ENCODE data around the gene SPEN. TPM values are rescaled to one million over a fixed set of nuclear protein-coding genes. Genes with fewer than 3 reads are reported as not detected.
A peak's percentile ranks its signal among the peaks of the same experiment; 100 is the strongest.

Gene SPEN
- total and polyA plus RNA-seq, 10 of the 15 experiments (the other 5 are each of a cell fraction or from before 2014, with no cell fraction given): 5.2 to 58.7 (median 20.1) TPM

DNA sequence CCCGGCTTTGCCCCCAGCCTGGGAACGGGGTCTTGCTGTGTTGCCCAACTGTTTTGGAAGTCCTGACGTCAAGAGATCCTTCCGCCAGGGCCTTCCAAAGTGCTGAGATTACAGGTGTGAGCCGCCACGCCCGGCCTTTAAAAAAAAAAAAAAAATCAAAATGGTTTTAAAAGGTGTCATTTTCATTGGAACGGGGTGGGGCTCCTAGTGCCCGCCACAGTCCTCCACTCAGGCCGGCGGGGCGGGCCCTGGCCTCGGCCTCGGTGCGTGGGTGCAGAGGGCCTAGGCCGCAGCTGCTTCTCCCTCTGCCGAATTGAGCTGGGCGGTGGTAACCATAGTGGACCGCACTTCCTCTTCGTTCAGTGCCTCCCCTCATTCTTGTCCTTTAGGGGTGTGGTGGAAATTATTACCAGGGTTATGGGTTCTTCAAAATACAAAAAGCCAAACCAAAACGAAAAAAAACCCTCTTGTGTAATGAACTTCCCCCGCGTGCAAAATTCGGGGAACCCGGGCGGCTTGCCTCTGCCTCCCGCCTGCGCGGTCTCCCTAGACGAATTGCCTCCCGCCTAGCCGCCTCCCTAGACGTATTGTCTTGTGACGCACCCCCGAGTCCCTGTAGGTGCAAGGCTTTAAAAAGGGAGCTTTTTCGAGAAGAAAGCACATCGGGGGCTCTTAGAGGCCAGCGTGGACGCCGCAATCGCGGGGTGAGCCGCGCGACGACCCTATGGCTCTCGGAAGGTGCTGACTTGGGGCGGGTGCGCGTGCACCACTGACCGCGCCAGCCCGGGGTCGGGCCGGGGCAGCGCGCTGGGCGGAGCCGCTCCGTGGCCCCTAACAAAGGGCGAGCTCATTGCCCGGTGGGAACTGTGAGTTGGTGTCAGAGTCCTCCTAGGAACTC is 10.5 kb upstream of the SPEN start:
- RAD21 ChIA-PET (ENCODE audit: unreplicated experiment): interaction anchor here (0.7 to 4.0 kb wide), 6 partner anchors 7 to 112 kb away, joined by 3 to 31 read pairs (median 6); partner anchors contain the start of gene SPEN
- BruUV-seq (replicated peaks): no TSS peak
- DNase-seq (ENCODE audit: low read depth, low spot score) (no peak), FAIRE-seq (no peak), ATAC-seq (peak; percentile 48)
- CTCF ChIA-PET: interaction anchor here (1.1 to 1.6 kb wide), 4 partner anchors 10 to 219 kb away, joined by 3 to 4 read pairs (median 3); partner anchors contain the start of genes DDI2 and SPEN
- intact Hi-C loops (cut with micrococcal nuclease; ENCODE audit: unreplicated experiment) (no loop called here), in situ Hi-C loops (cut with MboI) (no loop called here)
- Histone ChIP-seq H3K79me2 (ENCODE audit: control insufficient read depth, insufficient read depth, low read length) (peaks cover 22% of the 10 kb centered on the region), H3K27me3 (replicated peaks in 1 of 2; ENCODE audit: control insufficient read depth in 2 of 2, insufficient read depth in 2 of 2, low read length in 1 of 2) (no peaks in the 10 kb centered on the region), H3K4me1 (ENCODE audit: control insufficient read depth, insufficient read depth, low read length) (peaks cover 18% of the 10 kb centered on the region), H3K9me3 (replicated peaks; ENCODE audit: control insufficient read depth, insufficient read depth, low read length) (no peaks in the 10 kb centered on the region), H4K20me1 (ENCODE audit: control insufficient read depth, insufficient read depth) (no peaks in the 10 kb centered on the region), H3K4me2 (ENCODE audit: control insufficient read depth, insufficient read depth) (peak overlapping the region; percentile 97), H3K27ac (ENCODE audit: control insufficient read depth, insufficient read depth) (peak overlapping the region; percentile 100), H2AFZ (ENCODE audit: control insufficient read depth, low read depth, low read length) (peak overlapping the region; percentile 65), H3K4me3 (peak overlapping the region; percentile 74; the same call in 1 of the 2 replicates), H3K36me3 (ENCODE audit: control insufficient read depth in 2 of 2, insufficient read depth in 2 of 2, low read length in 1 of 2) (no peaks in the 10 kb centered on the region), H3K9ac (ENCODE audit: control insufficient read depth, insufficient read depth, low read length) (peak overlapping the region; percentile 94)
- POLR2A ChIA-PET: interaction anchor here (1.5 to 4.0 kb wide), 3 partner anchors 9 to 138 kb away, joined by 8 to 44 read pairs (median 21); partner anchors contain the start of genes SPEN and ZBTB17
- 15% methylated on average over 62 of the region's 62 CpGs for WGBS (ENCODE audit: insufficient coverage, insufficient replicate concordance, low lambda C conversion rate, missing lambda C conversion rate)
- SMC1A ChIA-PET (ENCODE audit: uncharacterized antibody, unreplicated experiment): interaction anchor here (0.9 to 3.3 kb wide), 6 partner anchors 10 to 138 kb away, joined by 3 to 27 read pairs (median 6); partner anchors contain the start of genes SPEN and ZBTB17
- peak; percentile 52 for TF ChIP-seq RUNX3 (IDR thresholded peaks at IDR 0.05; ENCODE audit: low read length)
- no peak for TF ChIP-seq ZNF24 (IDR thresholded peaks at IDR 0.05)
- no peak for TF ChIP-seq SP1 (IDR thresholded peaks at IDR 0.05; ENCODE audit: low read depth, low read length)
- TF ChIP-seq, protein P1, sequence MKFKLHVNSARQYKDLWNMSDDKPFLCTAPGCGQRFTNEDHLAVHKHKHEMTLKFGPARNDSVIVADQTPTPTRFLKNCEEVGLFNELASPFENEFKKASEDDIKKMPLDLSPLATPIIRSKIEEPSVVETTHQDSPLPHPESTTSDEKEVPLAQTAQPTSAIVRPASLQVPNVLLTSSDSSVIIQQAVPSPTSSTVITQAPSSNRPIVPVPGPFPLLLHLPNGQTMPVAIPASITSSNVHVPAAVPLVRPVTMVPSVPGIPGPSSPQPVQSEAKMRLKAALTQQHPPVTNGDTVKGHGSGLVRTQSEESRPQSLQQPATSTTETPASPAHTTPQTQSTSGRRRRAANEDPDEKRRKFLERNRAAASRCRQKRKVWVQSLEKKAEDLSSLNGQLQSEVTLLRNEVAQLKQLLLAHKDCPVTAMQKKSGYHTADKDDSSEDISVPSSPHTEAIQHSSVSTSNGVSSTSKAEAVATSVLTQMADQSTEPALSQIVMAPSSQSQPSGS (IDR thresholded peaks at IDR 0.05; ENCODE audit: low read length): no peak
- TF ChIP-seq NFIC (IDR thresholded peaks at IDR 0.05; ENCODE audit: low read depth, low read length): no peak
- 0 out of 2 replicates have a peak, but pooled peaks have one; percentile 19 for TF ChIP-seq IKZF1 (conservative IDR thresholded peaks at IDR 0.05)
- no peak for TF ChIP-seq STAT1 (conservative IDR thresholded peaks at IDR 0.05)
- TF ChIP-seq, protein P2, sequence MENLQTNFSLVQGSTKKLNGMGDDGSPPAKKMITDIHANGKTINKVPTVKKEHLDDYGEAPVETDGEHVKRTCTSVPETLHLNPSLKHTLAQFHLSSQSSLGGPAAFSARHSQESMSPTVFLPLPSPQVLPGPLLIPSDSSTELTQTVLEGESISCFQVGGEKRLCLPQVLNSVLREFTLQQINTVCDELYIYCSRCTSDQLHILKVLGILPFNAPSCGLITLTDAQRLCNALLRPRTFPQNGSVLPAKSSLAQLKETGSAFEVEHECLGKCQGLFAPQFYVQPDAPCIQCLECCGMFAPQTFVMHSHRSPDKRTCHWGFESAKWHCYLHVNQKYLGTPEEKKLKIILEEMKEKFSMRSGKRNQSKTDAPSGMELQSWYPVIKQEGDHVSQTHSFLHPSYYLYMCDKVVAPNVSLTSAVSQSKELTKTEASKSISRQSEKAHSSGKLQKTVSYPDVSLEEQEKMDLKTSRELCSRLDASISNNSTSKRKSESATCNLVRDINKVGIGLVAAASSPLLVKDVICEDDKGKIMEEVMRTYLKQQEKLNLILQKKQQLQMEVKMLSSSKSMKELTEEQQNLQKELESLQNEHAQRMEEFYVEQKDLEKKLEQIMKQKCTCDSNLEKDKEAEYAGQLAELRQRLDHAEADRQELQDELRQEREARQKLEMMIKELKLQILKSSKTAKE (IDR thresholded peaks at IDR 0.05; ENCODE audit: low read depth, poor library complexity, severe bottlenecking): no peak
- TF ChIP-seq ZNF274 (IDR thresholded peaks at IDR 0.05; ENCODE audit: insufficient read depth, insufficient read length): no peak
- no peak for TF ChIP-seq MYC (IDR thresholded peaks at IDR 0.05; ENCODE audit: insufficient read depth, insufficient read length, insufficient replicate concordance, low read length, severe bottlenecking)
- TF ChIP-seq, protein P3, sequence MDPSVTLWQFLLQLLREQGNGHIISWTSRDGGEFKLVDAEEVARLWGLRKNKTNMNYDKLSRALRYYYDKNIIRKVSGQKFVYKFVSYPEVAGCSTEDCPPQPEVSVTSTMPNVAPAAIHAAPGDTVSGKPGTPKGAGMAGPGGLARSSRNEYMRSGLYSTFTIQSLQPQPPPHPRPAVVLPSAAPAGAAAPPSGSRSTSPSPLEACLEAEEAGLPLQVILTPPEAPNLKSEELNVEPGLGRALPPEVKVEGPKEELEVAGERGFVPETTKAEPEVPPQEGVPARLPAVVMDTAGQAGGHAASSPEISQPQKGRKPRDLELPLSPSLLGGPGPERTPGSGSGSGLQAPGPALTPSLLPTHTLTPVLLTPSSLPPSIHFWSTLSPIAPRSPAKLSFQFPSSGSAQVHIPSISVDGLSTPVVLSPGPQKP (IDR thresholded peaks at IDR 0.05; ENCODE audit: low read depth, low read length): no peak
- TF ChIP-seq ATF7 (IDR thresholded peaks at IDR 0.05; ENCODE audit: low read depth): peak; percentile 46; the same call in 1 of the 2 replicates
- TF ChIP-seq, protein P4, sequence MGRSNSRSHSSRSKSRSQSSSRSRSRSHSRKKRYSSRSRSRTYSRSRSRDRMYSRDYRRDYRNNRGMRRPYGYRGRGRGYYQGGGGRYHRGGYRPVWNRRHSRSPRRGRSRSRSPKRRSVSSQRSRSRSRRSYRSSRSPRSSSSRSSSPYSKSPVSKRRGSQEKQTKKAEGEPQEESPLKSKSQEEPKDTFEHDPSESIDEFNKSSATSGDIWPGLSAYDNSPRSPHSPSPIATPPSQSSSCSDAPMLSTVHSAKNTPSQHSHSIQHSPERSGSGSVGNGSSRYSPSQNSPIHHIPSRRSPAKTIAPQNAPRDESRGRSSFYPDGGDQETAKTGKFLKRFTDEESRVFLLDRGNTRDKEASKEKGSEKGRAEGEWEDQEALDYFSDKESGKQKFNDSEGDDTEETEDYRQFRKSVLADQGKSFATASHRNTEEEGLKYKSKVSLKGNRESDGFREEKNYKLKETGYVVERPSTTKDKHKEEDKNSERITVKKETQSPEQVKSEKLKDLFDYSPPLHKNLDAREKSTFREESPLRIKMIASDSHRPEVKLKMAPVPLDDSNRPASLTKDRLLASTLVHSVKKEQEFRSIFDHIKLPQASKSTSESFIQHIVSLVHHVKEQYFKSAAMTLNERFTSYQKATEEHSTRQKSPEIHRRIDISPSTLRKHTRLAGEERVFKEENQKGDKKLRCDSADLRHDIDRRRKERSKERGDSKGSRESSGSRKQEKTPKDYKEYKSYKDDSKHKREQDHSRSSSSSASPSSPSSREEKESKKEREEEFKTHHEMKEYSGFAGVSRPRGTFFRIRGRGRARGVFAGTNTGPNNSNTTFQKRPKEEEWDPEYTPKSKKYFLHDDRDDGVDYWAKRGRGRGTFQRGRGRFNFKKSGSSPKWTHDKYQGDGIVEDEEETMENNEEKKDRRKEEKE (IDR thresholded peaks at IDR 0.05): no peak
- TF ChIP-seq POLR2AphosphoS5 (IDR thresholded peaks at IDR 0.05; ENCODE audit: low read length): no peak; the same call in 1 of the 2 replicates
- no peak for TF ChIP-seq FOXM1 (IDR thresholded peaks at IDR 0.05; ENCODE audit: low read depth, low read length)
